T-cell (primary cell): ENCODE data around the gene SLC39A1. TPM values are rescaled to one million over a fixed set of nuclear protein-coding genes. Genes with fewer than 3 reads are reported as not detected.

Experiments
- ATAC-seq, 4 experiments: fragments of 200-7000 bp in 3 of 4; fragments of 150-1000 bp in 1 of 4; cut with Tn5 transposase; replicated peaks in 1 of 4; 1 replicate in 3 of 4; 2 replicates in 1 of 4; pipeline ENCODE4 v1.10.0; 2021; ENCODE audit warnings: moderate library complexity in 3 of 4, mild to moderate bottlenecking in 2 of 4, moderate number of reproducible peaks in 1 of 4
- CTCF ChIA-PET, 2 donors: fragments of 300-600 bp; sonication (Branson Sonifier 250); formaldehyde crosslinking; loops; one replicate each; lab custom pipeline; 2022; ENCODE audit warnings: antibody characterized with exemption in 2 of 2; lab: Charles Lee
- POLR2A ChIA-PET, 2 donors: fragments of 300-600 bp; sonication (Branson Sonifier 250); formaldehyde crosslinking; loops; one replicate each; lab custom pipeline; 2022; ENCODE audit warnings: antibody characterized with exemption in 2 of 2; lab: Charles Lee
- DNase-seq, 35 experiments: peaks; one replicate each; pipeline versions ENCODE4 v3.0.0 to v3.0.0-alpha.2; 2013 to 2023
- H3K27ac ChIP-seq: one replicate; pipeline ENCODE4 v1.5.1; 2013; ENCODE audit warnings: low read length
- H3K27me3 ChIP-seq, 2 experiments: replicated peaks in 1 of 2; 1 replicate in 1 of 2; 2 replicates in 1 of 2; pipeline versions ENCODE4 v1.6.1 to v1.7.0; 2013; ENCODE audit warnings: low read length in 1 of 2, mixed read lengths in 1 of 2; ENCODE audit not compliant: control insufficient read depth in 2 of 2, insufficient read depth in 2 of 2; ENCODE audit errors: extremely low read depth in 1 of 2
- H3K36me3 ChIP-seq, 2 donors: 1 replicate in 1 of 2; 2 replicates in 1 of 2; pipeline versions ENCODE4 v1.6.1 to v1.7.0; 2013; ENCODE audit warnings: low read length in 1 of 2; ENCODE audit not compliant: control insufficient read depth in 2 of 2, insufficient read depth in 1 of 2; ENCODE audit errors: extremely low read depth in 1 of 2
- H3K4me1 ChIP-seq, 2 experiments: 1 replicate in 1 of 2; 2 replicates in 1 of 2; pipeline versions ENCODE4 v1.6.1 to v1.7.0; 2013; ENCODE audit warnings: low read length in 2 of 2, mixed read lengths in 1 of 2; ENCODE audit not compliant: insufficient read depth in 2 of 2, control insufficient read depth in 1 of 2; ENCODE audit errors: extremely low read depth in 1 of 2
- H3K4me3 ChIP-seq, 2 donors: 1 replicate in 1 of 2; 2 replicates in 1 of 2; pipeline versions ENCODE4 v1.5.1 to v1.7.0; 2013; ENCODE audit warnings: mild to moderate bottlenecking in 2 of 2, low read length in 1 of 2, moderate library complexity in 1 of 2; ENCODE audit not compliant: control insufficient read depth in 1 of 2; ENCODE audit errors: extremely low read depth in 1 of 2
- H3K9me3 ChIP-seq: 2 replicates; pipeline ENCODE4 v1.7.0; 2013
- H3K27ac Mint-ChIP-seq, 2 donors: one replicate each; pipeline ENCODE4 v1.8.0; 2020 to 2021; ENCODE audit warnings: mild to moderate bottlenecking in 2 of 2, mixed read lengths in 2 of 2
- H3K27me3 Mint-ChIP-seq, 2 donors: one replicate each; pipeline ENCODE4 v1.8.0; 2021 to 2022; ENCODE audit warnings: mixed read lengths in 2 of 2
- H3K36me3 Mint-ChIP-seq: one replicate; pipeline ENCODE4 v1.8.0; 2021; ENCODE audit warnings: mixed read lengths
- H3K4me1 Mint-ChIP-seq, 3 donors: one replicate each; pipeline ENCODE4 v1.8.0; 2020 to 2022; ENCODE audit warnings: mixed read lengths in 3 of 3, mild to moderate bottlenecking in 1 of 3
- H3K4me3 Mint-ChIP-seq, 3 donors: one replicate each; pipeline ENCODE4 v1.8.0; 2020 to 2022; ENCODE audit warnings: mild to moderate bottlenecking in 3 of 3, mixed read lengths in 3 of 3, moderate library complexity in 3 of 3
- H3K9me3 Mint-ChIP-seq, 3 donors: one replicate each; pipeline ENCODE4 v1.8.0; 2020 to 2022; ENCODE audit warnings: mixed read lengths in 3 of 3
- WGBS: methylation state at CpG from one replicate; pipeline ENCODE4 v1.1.5; 2013; ENCODE audit warnings: missing lambda C conversion rate; ENCODE audit not compliant: insufficient coverage; 5-methylcytosine and 5-hydroxymethylcytosine counted together
- total RNA-seq, 35 experiments: library from RNA in 6 of 35; stranded (reverse) in 6 of 35; fragments of 120-200 nt in 1 of 35; gene quantifications; one replicate each; pipeline versions ENCODE4 v1.2.1 to v1.2.4 and lab custom pipeline; 2013 to 2026

SLC39A1 gene
- total RNA-seq, 5 donors from 2014 or later (not counting 1 experiment from before 2014, with no cell fraction given): 15.1 to 22.0 (median 16.4) TPM

DNA sequence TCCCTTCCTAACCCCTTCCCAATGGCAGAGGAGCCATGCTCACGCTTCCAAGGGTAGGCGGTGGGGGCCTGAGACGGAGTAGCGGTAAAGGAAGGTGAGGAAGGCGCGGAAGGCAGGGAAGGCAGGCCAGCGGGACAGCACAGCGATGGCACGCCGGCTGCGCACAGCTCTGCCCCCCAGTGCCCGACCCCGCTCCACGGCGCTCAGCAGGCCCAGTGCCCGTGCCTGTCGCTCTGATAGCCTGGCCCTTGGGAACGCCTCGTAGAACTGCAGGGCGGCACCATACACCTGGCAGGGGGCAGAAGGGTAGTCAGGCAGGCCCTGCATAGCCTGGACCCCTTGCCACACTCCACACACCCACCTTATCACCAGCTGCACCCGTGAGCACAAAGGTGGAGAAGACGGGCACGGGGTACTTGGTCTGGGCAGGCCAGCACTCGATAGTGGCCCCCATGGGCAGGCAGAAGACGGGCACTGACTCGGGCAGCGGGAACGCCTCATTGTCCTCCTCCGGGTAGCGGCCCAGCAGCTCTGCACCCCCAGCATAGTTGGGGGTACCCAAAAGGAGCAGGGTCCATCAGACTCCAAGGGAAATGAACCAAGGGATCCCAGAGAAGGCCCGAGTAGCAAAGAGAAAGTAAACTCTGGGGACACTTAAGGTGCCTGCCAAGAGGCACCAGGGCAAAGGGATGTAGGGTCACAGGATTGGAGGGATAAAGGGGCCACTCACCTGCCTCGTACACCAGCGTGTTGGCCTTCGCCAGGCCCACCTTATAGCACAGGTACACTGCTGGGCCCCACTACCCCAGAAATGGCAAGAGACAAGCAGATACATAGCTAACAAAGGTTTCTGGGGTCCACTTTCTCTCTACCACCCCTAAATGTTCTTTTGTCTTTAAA lies 21.3 kb downstream of the SLC39A1 start:
- Histone ChIP-seq H3K27me3 (no peaks in the 10 kb centered on the region), H3K9me3 (no peaks in the 10 kb centered on the region), H3K4me3 (no peak overlapping the region), H3K27ac (no peak overlapping the region), H3K4me1 (peaks cover 9 to 51% of the 10 kb centered on the region in 2 experiments), H3K36me3 (peaks cover 19 to 64% of the 10 kb centered on the region in 2 donors)
- POLR2A ChIA-PET: interaction anchor here (0.6 to 1.1 kb wide), 3 partner anchors 21 to 105 kb away, joined by 3 to 6 read pairs (median 3); no protein-coding TSS in a partner anchor
- Mint-ChIP-seq H3K4me3 (no peak overlapping the region), H3K27ac (peak overlapping the region in 1 of 2 donors; percentile 52), H3K27me3 (no peaks in the 10 kb centered on the region), H3K36me3 (peaks cover 34% of the 10 kb centered on the region), H3K9me3 (no peaks in the 10 kb centered on the region), H3K4me1 (peaks cover 35 to 53% (median 39%) of the 10 kb centered on the region in 3 donors)
- WGBS: 98% methylated on average over 27 of the region's 34 CpGs
- no peak for ATAC-seq
- DNase-seq: no peak
- CTCF ChIA-PET: no interaction called here

GRCh38 chr1:153940756-153941155 lies 22.6 kb downstream of the SLC39A1 start:
- Histone ChIP-seq H3K27ac (no peak overlapping the region), H3K9me3 (no peaks in the 10 kb centered on the region), H3K36me3 (peaks cover 28 to 77% of the 10 kb centered on the region in 2 donors), H3K4me3 (no peak overlapping the region), H3K4me1 (peaks cover 9 to 48% of the 10 kb centered on the region in 2 experiments), H3K27me3 (no peaks in the 10 kb centered on the region)
- Mint-ChIP-seq H3K27me3 (no peaks in the 10 kb centered on the region), H3K36me3 (peaks cover 45% of the 10 kb centered on the region), H3K9me3 (no peaks in the 10 kb centered on the region), H3K27ac (no peak overlapping the region), H3K4me3 (no peak overlapping the region), H3K4me1 (peaks cover 31 to 48% (median 44%) of the 10 kb centered on the region in 3 donors)
- ChIA-PET POLR2A (no interaction called here), CTCF (no interaction called here)
- DNase-seq (no peak), ATAC-seq (no peak)
- 98% methylated on average over 8 of the region's 8 CpGs for WGBS

DNA sequence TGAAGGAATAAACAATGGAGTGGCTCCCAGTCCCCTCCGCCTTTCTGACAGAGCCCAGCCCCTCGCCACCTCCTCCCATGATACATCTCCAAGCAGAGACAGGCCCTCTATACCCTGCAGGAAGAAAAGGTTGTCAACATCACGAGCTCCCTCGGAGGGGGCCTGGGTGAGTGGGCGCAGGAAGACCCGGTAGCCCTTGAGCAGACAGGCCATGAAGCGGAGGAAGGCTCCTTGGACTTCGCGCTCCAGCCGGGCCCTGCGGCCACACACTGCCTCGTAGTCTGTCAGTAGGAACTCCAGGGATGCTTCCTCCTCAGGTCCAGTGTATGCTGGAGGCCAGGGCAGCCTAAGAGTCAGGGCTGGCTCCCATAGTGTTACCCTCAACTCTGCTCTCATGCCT lies 23.9 kb downstream of the SLC39A1 start:
- ChIA-PET CTCF (no interaction called here), POLR2A (no interaction called here)
- Mint-ChIP-seq H3K27ac (no peak overlapping the region), H3K4me1 (peaks cover 24 to 39% (median 38%) of the 10 kb centered on the region in 3 donors), H3K9me3 (no peaks in the 10 kb centered on the region), H3K36me3 (peaks cover 51% of the 10 kb centered on the region), H3K27me3 (no peaks in the 10 kb centered on the region), H3K4me3 (no peak overlapping the region)
- no peaks in the 10 kb centered on the region for H3K9me3 ChIP-seq
- no peak overlapping the region for H3K4me3 ChIP-seq
- no peaks in the 10 kb centered on the region for H3K27me3 ChIP-seq
- no peak for DNase-seq
- no peak overlapping the region for H3K27ac ChIP-seq
- WGBS: 99% methylated on average over 10 of the region's 12 CpGs
- H3K36me3 ChIP-seq: peaks cover 34 to 89% of the 10 kb centered on the region in 2 donors
- peaks cover 8 to 37% of the 10 kb centered on the region in 2 experiments for H3K4me1 ChIP-seq
- ATAC-seq: no peak

- Histone ChIP-seq H3K36me3 (peaks cover 37 to 91% of the 10 kb centered on the region in 2 donors), H3K9me3 (no peaks in the 10 kb centered on the region), H3K27ac (no peak overlapping the region), H3K4me3 (no peak overlapping the region), H3K4me1 (peaks cover 5 to 32% of the 10 kb centered on the region in 2 experiments), H3K27me3 (no peaks in the 10 kb centered on the region)
- ATAC-seq (no peak), DNase-seq (no peak)
- Mint-ChIP-seq H3K27ac (no peak overlapping the region), H3K4me3 (no peak overlapping the region), H3K36me3 (peaks cover 54% of the 10 kb centered on the region), H3K27me3 (no peaks in the 10 kb centered on the region), H3K4me1 (peaks cover 19 to 35% (median 33%) of the 10 kb centered on the region in 3 donors), H3K9me3 (no peaks in the 10 kb centered on the region)
- WGBS: 100% methylated on average over 1 of the region's 3 CpGs
- POLR2A ChIA-PET: no interaction called here
- CTCF ChIA-PET: interaction anchor here in 1 of 2 donors (0.5 kb wide), 1 partner anchor 15 kb away, joined by 3 read pairs; no protein-coding TSS in a partner anchor
Observed at GRCh38 chr1:153938996-153939395, 24.3 kb downstream of the SLC39A1 start.

GRCh38 chr1:153937331-153937730 lies 26.0 kb downstream of the SLC39A1 start:
- Histone ChIP-seq H3K9me3 (no peaks in the 10 kb centered on the region), H3K4me1 (peaks cover 0 to 15% of the 10 kb centered on the region in 2 experiments), H3K27ac (no peak overlapping the region), H3K36me3 (peaks cover 48 to 94% of the 10 kb centered on the region in 2 donors), H3K4me3 (no peak overlapping the region), H3K27me3 (no peaks in the 10 kb centered on the region)
- POLR2A ChIA-PET: interaction anchor here in 1 of 2 donors (0.6 kb wide), 1 partner anchor 59 kb away, joined by 4 read pairs; no protein-coding TSS in a partner anchor
- Mint-ChIP-seq H3K4me3 (no peak overlapping the region), H3K27ac (no peak overlapping the region), H3K4me1 (peaks cover 5 to 19% (median 18%) of the 10 kb centered on the region in 3 donors), H3K9me3 (no peaks in the 10 kb centered on the region), H3K27me3 (no peaks in the 10 kb centered on the region), H3K36me3 (peaks cover 53% of the 10 kb centered on the region)
- ATAC-seq (no peak), DNase-seq (no peak)
- CTCF ChIA-PET: interaction anchor here in 1 of 2 donors (0.5 kb wide), 1 partner anchor 1392 kb away, joined by 3 read pairs; no protein-coding TSS in a partner anchor
- 97% methylated on average over 10 of the region's 10 CpGs for WGBS

- Mint-ChIP-seq H3K4me3 (no peak overlapping the region), H3K4me1 (peaks cover 3 to 14% (median 13%) of the 10 kb centered on the region in 3 donors), H3K27me3 (no peaks in the 10 kb centered on the region), H3K36me3 (peaks cover 55% of the 10 kb centered on the region), H3K9me3 (no peaks in the 10 kb centered on the region), H3K27ac (peak overlapping the region; percentile 10 to 48)
- ChIA-PET CTCF (no interaction called here), POLR2A (interaction anchor here in 1 of 2 donors (0.6 kb wide), 1 partner anchor 220 kb away, joined by 3 read pairs; no protein-coding TSS in a partner anchor)
- DNase-seq: no peak
- ATAC-seq: no peak
- no peak overlapping the region for H3K4me3 ChIP-seq
- no peak overlapping the region for H3K27ac ChIP-seq
- peaks cover 46 to 89% of the 10 kb centered on the region in 2 donors for H3K36me3 ChIP-seq
- WGBS: 97% methylated on average over 9 of the region's 12 CpGs
- no peaks in the 10 kb centered on the region for H3K9me3 ChIP-seq
- peaks cover 0 to 7% of the 10 kb centered on the region in 2 experiments for H3K4me1 ChIP-seq
- H3K27me3 ChIP-seq: no peaks in the 10 kb centered on the region
Observed at GRCh38 chr1:153936011-153936802, 27.1 kb downstream of the SLC39A1 start.
